Suprapubic skin (tissue), 4 donors: ENCODE results near the gene CTF1.

Experiments used
- POLR2A ChIP-seq, 2 donors: fragments of 450-650 bp; IDR thresholded peaks; one replicate each; pipeline ENCODE4 v1.6.1; 2017; ENCODE audit warnings: antibody characterized with exemption in 2 of 2, mild to moderate bottlenecking in 2 of 2, moderate library complexity in 2 of 2
- POLR2AphosphoS5 ChIP-seq, 3 donors: sonication (generic); formaldehyde crosslinking; IDR thresholded peaks; one replicate each; pipeline ENCODE4 v1.6.1; 2017; ENCODE audit warnings: antibody characterized with exemption in 3 of 3
- TF ChIP-seq, protein P1 (sequence below), 2 donors: fragments of 200-600 bp in 1 of 2; fragments of 450-650 bp in 1 of 2; sonication (generic) in 1 of 2; IDR thresholded peaks; one replicate each; pipeline ENCODE4 v1.5.1; 2016 to 2019; ENCODE audit warnings: antibody characterized with exemption in 2 of 2, mild to moderate bottlenecking in 1 of 2, moderate library complexity in 1 of 2

DNA sequence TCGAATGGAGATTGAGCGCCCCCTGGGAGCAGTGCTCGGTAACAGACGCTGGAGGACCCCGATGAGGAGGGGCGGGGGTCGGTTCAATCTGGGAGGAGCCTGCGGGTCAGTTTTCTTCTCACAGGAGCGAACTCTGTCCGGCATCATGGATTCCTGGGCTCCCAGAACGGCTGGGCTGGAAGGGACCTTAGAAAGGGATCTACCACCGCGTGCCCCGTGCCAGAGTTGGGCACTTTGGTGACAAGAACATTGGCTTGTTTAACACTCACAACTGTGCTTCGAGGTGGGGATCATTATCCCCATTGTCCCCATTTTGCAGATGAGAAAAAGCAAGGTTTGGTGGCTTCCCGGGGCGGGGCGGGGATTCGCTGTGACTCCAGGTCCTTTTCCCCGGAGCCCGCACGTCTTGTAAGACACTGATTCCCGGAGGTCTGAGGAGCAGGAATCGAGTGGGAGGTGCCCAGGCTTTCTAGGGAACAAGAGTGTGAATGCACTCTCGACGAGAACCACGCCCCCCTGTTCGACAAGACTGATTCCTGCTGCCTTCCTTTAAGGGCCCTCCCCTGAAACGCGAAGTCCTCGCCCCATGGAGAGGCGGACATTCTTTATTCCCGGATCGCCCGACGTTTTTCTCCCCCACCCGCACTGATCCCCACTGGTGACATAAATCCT is 25.5 kb downstream of the CTF1 start:
- TF ChIP-seq, protein P1, sequence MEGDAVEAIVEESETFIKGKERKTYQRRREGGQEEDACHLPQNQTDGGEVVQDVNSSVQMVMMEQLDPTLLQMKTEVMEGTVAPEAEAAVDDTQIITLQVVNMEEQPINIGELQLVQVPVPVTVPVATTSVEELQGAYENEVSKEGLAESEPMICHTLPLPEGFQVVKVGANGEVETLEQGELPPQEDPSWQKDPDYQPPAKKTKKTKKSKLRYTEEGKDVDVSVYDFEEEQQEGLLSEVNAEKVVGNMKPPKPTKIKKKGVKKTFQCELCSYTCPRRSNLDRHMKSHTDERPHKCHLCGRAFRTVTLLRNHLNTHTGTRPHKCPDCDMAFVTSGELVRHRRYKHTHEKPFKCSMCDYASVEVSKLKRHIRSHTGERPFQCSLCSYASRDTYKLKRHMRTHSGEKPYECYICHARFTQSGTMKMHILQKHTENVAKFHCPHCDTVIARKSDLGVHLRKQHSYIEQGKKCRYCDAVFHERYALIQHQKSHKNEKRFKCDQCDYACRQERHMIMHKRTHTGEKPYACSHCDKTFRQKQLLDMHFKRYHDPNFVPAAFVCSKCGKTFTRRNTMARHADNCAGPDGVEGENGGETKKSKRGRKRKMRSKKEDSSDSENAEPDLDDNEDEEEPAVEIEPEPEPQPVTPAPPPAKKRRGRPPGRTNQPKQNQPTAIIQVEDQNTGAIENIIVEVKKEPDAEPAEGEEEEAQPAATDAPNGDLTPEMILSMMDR (IDR thresholded peaks at IDR 0.05) = peak; percentile 87 to 91
- peak in 1 of 2 donors; percentile 20 for TF ChIP-seq POLR2A (IDR thresholded peaks at IDR 0.05)
- TF ChIP-seq POLR2AphosphoS5 (IDR thresholded peaks at IDR 0.05) = peak in 2 of 3 donors; percentile 5 to 23
